CMK (cell line): Measurements from ENCODE around the gene PARP3.
"Not testable (repeated sequence)": the region's sequence is repeated elsewhere in the genome, so short reads cannot be mapped to it uniquely, and the experiment has no call there.

Source experiments
- DNase-seq: peaks from one replicate; pipeline ENCODE4 v3.0.0-alpha.2; 2010; ENCODE audit warnings: low read depth

Gene PARP3

GRCh38 chr3:51941798-51942602, at the start of gene PARP3, which contains the start of gene RRP9:
TSS of gene PARP3 (plus strand) at chr3:51942363. CDS start at chr3:51943356, 993 bp downstream.
TSS of gene RRP9 (minus strand) at chr3:51941904. CDS start at chr3:51941867, 37 bp downstream.
- peak; percentile 99 for DNase-seq

- DNase-seq = no peak
Observed at GRCh38 chr3:51894391-51894790, 47.8 kb upstream of the PARP3 start.

DNA sequence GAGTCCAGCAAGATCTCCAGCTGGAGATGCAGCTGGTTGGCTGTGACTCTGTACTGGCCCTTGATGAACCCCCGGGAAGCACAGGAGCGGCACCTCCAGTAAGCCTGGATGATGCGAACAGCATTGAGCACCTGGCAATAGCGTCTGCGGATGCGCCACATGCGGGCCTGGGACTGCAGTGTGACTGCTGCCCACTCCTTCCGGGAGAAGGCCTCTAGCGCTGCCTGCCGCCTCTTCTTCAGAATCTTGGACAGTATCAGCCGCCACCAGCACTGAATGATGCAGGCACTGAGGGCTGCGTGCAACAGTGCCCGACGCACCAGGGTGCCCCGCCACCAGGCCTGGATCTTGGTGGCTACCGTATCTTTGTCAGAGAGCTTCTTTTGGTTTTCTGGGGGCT, 47.2 kb upstream of the PARP3 start:
- DNase-seq = no peak

GRCh38 chr3:51896607-51897305, 45.4 kb upstream of the PARP3 start:
- no peak for DNase-seq

GRCh38 chr3:51897391-51897790, 44.8 kb upstream of the PARP3 start:
- no peak for DNase-seq

GRCh38 chr3:51900043-51900442, 42.1 kb upstream of the PARP3 start:
- not testable (repeated sequence) for DNase-seq

DNA sequence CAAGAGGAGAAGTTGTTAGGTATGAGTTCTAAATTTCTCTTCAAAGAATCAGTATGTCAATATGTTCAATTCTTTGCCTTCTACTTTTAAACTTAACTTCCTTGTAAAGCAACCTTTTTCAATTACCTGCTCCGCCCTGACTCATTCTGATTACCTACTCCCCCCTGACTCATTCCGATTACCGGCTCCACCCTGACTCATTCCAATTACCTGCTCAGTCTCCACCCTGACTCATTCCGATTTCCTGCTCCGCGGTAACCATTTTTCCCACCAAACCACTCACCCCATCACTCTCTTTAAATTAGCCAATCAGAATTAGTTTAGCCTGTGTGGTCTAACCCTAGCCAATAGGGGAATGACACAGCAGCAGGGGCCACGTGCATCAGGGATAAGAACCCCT, 39.8 kb upstream of the PARP3 start:
- not testable (repeated sequence) for DNase-seq

DNA sequence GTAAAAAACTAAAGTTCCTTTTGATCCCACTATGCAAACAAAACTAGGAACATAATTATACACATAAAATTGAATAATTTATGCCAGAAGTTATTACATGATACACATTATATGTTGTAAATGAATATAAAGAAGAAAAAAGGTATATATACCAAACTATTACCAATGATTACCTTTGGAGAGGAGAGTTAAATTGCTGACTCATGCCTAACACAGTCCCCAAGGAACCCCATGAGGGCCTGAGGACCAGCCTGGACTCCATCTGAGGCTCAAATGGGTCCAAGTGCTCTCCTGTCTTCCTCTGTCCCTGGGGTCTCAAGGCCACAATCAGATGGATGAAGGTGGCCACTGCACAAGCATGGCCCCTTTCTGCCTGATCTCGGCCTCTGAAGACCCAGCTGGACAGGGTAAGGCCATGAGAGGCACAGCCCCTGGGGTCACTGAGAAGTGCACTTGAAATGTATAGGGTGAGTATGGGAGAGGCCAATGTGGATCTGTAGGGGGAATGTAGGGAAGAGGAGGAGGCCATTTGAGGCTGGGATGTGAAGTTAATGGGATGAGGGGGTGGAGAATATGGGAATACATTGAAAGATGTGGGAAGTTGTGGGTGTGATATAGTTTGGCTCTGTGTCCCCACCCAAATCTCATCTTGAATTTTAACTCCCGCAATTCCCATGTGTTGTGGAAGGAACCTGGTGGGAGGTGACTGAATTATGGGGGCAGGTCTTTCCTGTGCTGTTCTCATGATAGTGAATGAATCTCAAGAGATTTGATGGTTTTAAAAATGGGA, 37.9 kb upstream of the PARP3 start:
- DNase-seq = no peak

DNA sequence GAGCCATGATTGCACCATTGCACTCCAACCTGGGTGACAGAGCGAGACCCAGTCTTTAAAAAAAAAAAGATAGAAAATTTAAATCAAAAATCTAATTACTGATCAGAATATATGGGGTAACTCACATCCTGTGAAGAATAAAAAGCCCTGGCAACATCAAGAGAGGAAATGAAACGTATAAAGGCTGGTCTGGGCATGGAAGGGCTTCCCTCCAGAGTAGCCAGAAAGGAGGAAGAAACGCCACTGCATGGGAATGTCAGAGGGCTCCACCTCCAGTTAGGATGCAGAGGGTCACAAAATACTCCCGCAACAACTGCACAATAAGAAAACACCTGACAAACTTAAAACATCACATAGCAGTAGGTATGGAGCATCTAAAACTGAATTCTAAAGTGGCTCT, 34.1 kb upstream of the PARP3 start:
- DNase-seq = no peak

- no peak for DNase-seq
Observed at GRCh38 chr3:51916418-51916817, 25.7 kb upstream of the PARP3 start.

DNA sequence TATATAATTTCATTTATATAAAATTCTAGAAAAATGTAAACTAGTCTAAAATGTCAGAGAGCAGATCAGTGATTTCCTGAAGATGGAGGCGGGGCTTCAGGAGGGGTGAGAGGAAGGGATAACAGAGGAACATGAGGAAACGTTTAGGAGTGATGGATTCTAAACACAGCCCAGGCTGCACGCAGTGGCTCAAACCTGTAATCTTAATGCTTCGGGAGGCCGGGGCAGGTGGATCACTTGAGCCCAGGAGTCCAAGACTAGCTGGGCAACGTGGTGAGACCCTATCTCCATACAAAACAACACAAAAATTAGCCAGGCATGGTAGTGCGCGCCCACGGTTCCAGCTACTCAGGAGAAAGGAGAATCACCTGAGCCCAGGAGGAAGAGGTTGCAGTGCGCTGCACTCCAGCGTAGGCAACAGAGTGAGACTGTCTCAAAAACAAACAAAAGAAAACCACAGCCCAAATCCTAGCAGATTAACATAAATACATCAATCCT, 21.0 kb upstream of the PARP3 start:
- no peak for DNase-seq

GRCh38 chr3:51927061-51927977, 14.8 kb upstream of the PARP3 start:
- no peak for DNase-seq

GRCh38 chr3:51928438-51928837, 13.7 kb upstream of the PARP3 start:
- no peak for DNase-seq

GRCh38 chr3:51928981-51929380, 13.2 kb upstream of the PARP3 start:
- not testable (repeated sequence) for DNase-seq

DNA sequence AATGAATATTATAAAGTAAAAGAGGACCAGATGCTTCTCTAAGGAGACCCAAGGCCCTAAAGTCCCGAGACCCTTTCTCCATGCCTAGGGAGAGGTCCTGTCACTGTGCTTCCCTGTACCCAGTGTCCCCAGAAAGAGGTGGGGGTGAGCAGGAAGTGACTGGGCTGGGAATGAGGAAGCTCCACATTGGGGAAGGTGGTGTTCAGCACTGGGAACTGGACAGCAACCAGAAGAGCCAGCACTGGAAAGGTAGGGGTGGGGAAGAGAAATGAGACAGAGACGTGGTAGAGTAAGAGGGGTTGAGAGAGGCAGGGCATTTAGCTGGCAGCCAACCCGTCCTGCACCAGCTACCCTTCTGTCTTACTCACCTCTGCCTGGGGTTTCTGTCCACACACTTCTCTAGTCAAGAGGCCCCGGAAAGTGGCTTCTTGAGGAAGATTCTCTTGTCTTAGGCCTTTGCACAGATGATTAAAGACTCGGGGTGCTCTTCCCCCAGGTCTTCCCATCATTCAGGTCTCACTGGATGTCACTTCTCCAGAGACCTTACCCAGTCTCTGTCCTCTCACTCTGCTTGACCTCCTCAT, 12.7 kb upstream of the PARP3 start:
- no peak for DNase-seq

- DNase-seq = no peak
Observed at GRCh38 chr3:51930439-51930838, 11.7 kb upstream of the PARP3 start.

DNA sequence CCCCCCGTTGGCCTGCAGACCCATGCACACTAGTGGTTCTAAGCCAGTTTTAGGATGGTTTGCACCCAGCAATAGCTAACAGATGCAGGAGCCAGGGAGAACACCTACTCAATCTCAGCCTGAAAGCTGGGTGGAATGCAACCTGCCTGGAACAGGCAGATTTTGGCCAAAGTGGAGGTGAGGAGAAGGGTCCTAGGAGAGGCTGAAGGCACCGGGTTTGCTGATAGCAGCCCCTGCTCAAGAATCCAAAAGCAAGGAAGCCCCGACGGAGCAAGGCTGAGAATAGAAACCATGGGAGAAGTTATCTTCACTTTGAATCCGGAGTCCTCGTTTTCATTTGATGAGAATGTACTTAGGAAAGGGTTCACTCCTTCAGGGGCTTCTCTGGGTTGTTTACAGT, 10.4 kb upstream of the PARP3 start:
- DNase-seq = no peak

GRCh38 chr3:51932471-51933370, 9.4 kb upstream of the PARP3 start:
- no peak for DNase-seq

- no peak for DNase-seq
Observed at GRCh38 chr3:51933471-51934138, 8.6 kb upstream of the PARP3 start.
